ENCODE measurements around the gene GHRHR.

The GHRHR gene

GRCh38 chr7:30988351-30989005 lies 24.7 kb downstream of the GHRHR start:
- TF ChIP-seq CTCF (IDR thresholded peaks at IDR 0.05; ENCODE audit: low read depth, low read length, poor library complexity, severe bottlenecking) = no peak
- no peak overlapping the region for H3K4me3 ChIP-seq (ENCODE audit: low read length)
- no peak overlapping the region for H3K4me2 ChIP-seq (ENCODE audit: low read length)
- no peaks in the 10 kb centered on the region for H3F3A ChIP-seq (ENCODE audit: control insufficient read depth, insufficient read depth)
- H3K27me3 ChIP-seq (ENCODE audit: control insufficient read depth, low read length) = no peaks in the 10 kb centered on the region
- no peaks in the 10 kb centered on the region for H3K9me2 ChIP-seq (replicated peaks; ENCODE audit: control insufficient read depth, low read length)
- H3K9me3 ChIP-seq (ENCODE audit: control insufficient read depth, insufficient read depth, low read length) = no peaks in the 10 kb centered on the region
- H3K4me1 ChIP-seq (ENCODE audit: control insufficient read depth, low read length) = no peaks in the 10 kb centered on the region
- H4K20me1 ChIP-seq (ENCODE audit: control insufficient read depth, insufficient read depth, low read depth, low read length) = no peaks in the 10 kb centered on the region
- H3K36me3 ChIP-seq (ENCODE audit: control insufficient read depth, low read length) = no peaks in the 10 kb centered on the region
- H3K79me2 ChIP-seq (ENCODE audit: control insufficient read depth, low read length) = no peaks in the 10 kb centered on the region
- H3K27ac ChIP-seq (ENCODE audit: low read depth, low read length) = no peak overlapping the region

GRCh38 chr7:30989008-30989823 lies 25.5 kb downstream of the GHRHR start:
- Histone ChIP-seq H3K4me1 (ENCODE audit: control insufficient read depth, low read length) (no peaks in the 10 kb centered on the region), H3K4me3 (ENCODE audit: low read length) (no peak overlapping the region), H3K4me2 (ENCODE audit: low read length) (no peak overlapping the region), H3F3A (ENCODE audit: control insufficient read depth, insufficient read depth) (no peaks in the 10 kb centered on the region), H3K36me3 (ENCODE audit: control insufficient read depth, low read length) (no peaks in the 10 kb centered on the region), H3K9me3 (ENCODE audit: control insufficient read depth, insufficient read depth, low read length) (no peaks in the 10 kb centered on the region; the same call in 1 of the 2 replicates), H4K20me1 (ENCODE audit: control insufficient read depth, insufficient read depth, low read depth, low read length) (no peaks in the 10 kb centered on the region), H3K27me3 (ENCODE audit: control insufficient read depth, low read length) (no peaks in the 10 kb centered on the region), H3K9me2 (replicated peaks; ENCODE audit: control insufficient read depth, low read length) (no peaks in the 10 kb centered on the region), H3K79me2 (ENCODE audit: control insufficient read depth, low read length) (no peaks in the 10 kb centered on the region), H3K27ac (ENCODE audit: low read depth, low read length) (no peak overlapping the region)
- TF ChIP-seq EZH2phosphoT487 (IDR thresholded peaks at IDR 0.05; ENCODE audit: borderline replicate concordance, low read length) = no peak
- TF ChIP-seq CTCF (IDR thresholded peaks at IDR 0.05; ENCODE audit: low read depth, low read length, poor library complexity, severe bottlenecking) = no peak

- H3K27ac ChIP-seq (ENCODE audit: low read depth, low read length) = no peak overlapping the region
- H3K4me1 ChIP-seq (ENCODE audit: control insufficient read depth, low read length) = no peaks in the 10 kb centered on the region
- no peaks in the 10 kb centered on the region for H3K9me2 ChIP-seq (replicated peaks; ENCODE audit: control insufficient read depth, low read length)
- H3K36me3 ChIP-seq (ENCODE audit: control insufficient read depth, low read length) = no peaks in the 10 kb centered on the region
- H3K4me2 ChIP-seq (ENCODE audit: low read length) = no peak overlapping the region
- H3K79me2 ChIP-seq (ENCODE audit: control insufficient read depth, low read length) = no peaks in the 10 kb centered on the region
- no peaks in the 10 kb centered on the region for H3F3A ChIP-seq (ENCODE audit: control insufficient read depth, insufficient read depth)
- no peaks in the 10 kb centered on the region for H4K20me1 ChIP-seq (ENCODE audit: control insufficient read depth, insufficient read depth, low read depth, low read length)
- TF ChIP-seq CTCF (IDR thresholded peaks at IDR 0.05; ENCODE audit: low read depth, low read length, poor library complexity, severe bottlenecking) (no peak), EZH2phosphoT487 (IDR thresholded peaks at IDR 0.05; ENCODE audit: borderline replicate concordance, low read length) (no peak)
- no peak overlapping the region for H3K4me3 ChIP-seq (ENCODE audit: low read length)
- H3K9me3 ChIP-seq (ENCODE audit: control insufficient read depth, insufficient read depth, low read length) = no peaks in the 10 kb centered on the region; the same call in 1 of the 2 replicates
- H3K27me3 ChIP-seq (ENCODE audit: control insufficient read depth, low read length) = no peaks in the 10 kb centered on the region
Observed at GRCh38 chr7:30989824-30990672, 26.3 kb downstream of the GHRHR start.
